GM19193 (cell line): ENCODE results near the gene ACTL6A.

ENCODE experiments used
- POLR2A ChIP-seq: IDR thresholded peaks from 4 replicates; pipeline ENCODE4 v1.6.1; 2011; ENCODE audit not compliant: insufficient read depth, insufficient read length; ENCODE audit errors: extremely low read depth

ACTL6A gene

GRCh38 chr3:179560791-179561190 is 1.9 kb upstream of the ACTL6A start:
- TF ChIP-seq POLR2A = no peak

- TF ChIP-seq POLR2A = no peak
Observed at GRCh38 chr3:179563271-179563783, 601 bp downstream of the ACTL6A start.

- TF ChIP-seq POLR2A = no peak
Observed at GRCh38 chr3:179565496-179565895, 2.8 kb downstream of the ACTL6A start.

DNA sequence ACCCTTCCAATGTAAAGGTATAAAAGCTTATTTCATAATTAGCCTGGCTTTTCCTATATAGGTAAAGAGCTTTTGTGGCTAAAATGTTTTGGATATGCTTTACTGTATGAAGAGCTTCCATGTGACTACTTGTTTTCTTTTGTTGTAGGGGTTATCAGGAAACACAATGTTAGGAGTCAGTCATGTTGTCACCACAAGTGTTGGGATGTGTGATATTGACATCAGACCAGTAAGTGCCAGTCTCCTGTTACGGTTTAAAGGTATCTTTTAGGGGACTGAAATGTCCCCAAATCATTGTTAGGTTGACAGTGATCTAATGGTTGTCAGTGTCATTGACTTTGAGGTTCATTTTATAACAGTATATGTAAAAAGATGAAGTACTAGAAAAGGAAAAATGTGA is 18.3 kb downstream of the ACTL6A start:
- no peak for TF ChIP-seq POLR2A

DNA sequence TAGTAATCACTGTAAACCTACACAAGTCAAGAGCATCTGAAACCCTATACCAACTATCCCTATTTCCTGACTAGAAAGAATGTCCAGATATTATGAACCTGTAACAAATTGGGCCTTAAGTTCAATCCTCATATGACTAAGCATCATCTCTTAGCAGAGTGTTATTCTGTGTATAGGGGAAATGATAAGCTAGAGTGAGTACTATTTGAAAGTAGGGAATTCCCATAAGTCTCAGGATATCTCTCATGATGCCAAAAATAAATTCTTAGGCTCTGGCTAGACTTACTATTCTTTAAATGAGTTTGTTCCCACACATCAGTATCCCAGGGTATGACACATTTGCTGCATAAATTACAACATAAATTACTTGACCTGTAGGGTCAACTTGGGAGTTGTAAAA is 26.4 kb downstream of the ACTL6A start:
- TF ChIP-seq POLR2A = no peak

GRCh38 chr3:179590669-179591068 is 27.9 kb downstream of the ACTL6A start:
- no peak for TF ChIP-seq POLR2A

DNA sequence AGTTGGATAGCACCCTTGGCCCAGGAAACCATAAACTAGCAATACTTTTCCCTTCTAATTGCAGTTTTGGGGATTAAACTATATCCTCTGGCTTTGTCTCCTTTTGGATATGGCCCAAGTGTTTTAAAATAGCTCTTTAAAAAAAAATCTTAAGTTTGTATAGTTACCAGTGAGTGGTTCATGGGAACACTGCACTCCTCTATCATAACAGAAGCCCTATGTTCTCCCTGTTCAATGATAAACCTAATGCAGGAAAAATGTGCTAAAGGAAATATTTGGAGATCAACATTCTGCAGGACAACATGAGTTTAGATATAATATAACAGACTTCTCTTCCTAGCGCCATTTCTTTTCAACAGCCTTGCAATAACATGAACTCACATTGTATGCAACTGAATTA is 28.6 kb downstream of the ACTL6A start:
- no peak for TF ChIP-seq POLR2A

GRCh38 chr3:179599531-179599930 is 36.8 kb downstream of the ACTL6A start:
- no peak for TF ChIP-seq POLR2A

GRCh38 chr3:179603321-179603720 is 40.6 kb downstream of the ACTL6A start:
- TF ChIP-seq POLR2A = no peak

- no peak for TF ChIP-seq POLR2A
Observed at GRCh38 chr3:179603831-179604230, 41.1 kb downstream of the ACTL6A start.

DNA sequence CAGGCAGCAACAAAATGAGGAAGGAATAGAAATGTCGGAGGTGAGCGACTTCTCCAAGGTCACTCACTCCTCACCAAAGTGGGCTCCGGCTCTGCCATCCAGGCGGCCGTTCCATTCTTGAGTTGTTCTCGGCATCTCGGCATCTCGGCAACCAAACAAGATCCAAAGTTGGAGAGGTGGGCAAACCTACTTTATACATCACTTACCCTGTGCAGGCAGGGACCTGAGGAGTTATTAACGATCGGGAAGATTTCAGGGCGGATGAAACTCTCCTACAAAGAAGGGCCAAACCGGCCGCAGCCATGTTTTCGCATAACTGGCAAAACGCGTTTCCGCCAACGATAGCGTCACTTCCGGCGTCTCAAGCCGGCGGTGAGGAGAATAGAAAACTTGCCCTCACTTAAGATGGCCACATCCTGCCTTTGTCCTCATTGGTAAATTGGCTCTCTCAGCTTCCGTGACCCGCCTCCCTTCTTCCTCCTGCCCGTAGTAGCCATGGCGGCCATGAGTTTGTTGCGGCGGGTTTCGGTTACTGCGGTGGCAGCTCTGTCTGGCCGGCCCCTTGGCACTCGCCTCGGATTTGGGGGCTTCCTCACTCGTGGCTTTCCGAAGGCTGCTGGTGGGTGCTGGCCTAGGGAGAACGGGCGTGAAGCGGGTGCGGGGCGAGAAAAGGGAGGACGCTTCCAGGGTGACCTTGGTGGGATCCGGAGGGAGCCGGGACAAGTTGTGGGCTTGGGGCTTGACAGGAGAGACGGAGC is 41.8 kb downstream of the ACTL6A start, which contains the start of the genes MRPL47 and NDUFB5:
Gene MRPL47 (minus strand): TSS at position 318 of the 758 bp plus-strand sequence. CDS start 14 bp downstream, at position 304.
Gene NDUFB5 (plus strand): TSS at position 474 of the 758 bp plus-strand sequence. CDS start 22 bp downstream, at position 496.
- peak; percentile 89 for TF ChIP-seq POLR2A

DNA sequence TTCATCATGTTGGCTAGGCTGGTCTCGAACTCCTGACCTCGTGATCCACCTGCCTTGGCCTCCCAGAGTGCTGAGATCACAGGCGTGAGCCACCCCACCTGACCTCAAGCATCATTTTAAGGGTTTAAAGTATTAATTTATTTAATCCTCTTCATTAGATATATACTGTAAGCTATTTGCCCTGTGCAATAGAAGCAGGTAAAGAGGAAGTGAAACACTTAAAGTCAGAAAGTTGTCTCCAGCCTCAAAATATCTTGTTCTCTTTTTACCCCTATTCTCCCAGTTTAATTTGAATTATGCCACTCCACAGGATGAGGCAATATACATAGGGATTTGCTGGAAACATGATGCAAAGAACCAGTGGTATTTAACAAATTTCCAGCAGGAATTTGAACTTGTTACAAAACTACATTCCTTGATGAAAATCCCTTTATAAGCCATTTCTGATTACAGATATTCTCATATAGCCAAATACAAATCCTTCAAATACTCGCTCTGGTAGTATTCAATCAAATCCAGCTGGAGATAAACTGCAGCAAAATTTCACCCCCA is 43.9 kb downstream of the ACTL6A start:
- no peak for TF ChIP-seq POLR2A

- no peak for TF ChIP-seq POLR2A
Observed at GRCh38 chr3:179608931-179609720, 46.4 kb downstream of the ACTL6A start.

GRCh38 chr3:179610066-179610465 is 47.3 kb downstream of the ACTL6A start:
- no peak for TF ChIP-seq POLR2A

GRCh38 chr3:179613807-179614206 is 51.1 kb downstream of the ACTL6A start:
- no peak for TF ChIP-seq POLR2A
